22Rv1 (cell line): ENCODE data around the gene GSC2.

Source experiments
- H3K27ac ChIP-seq: fragments of 450-650 bp; 2 replicates; pipeline ENCODE4 v1.5.1; 2017
- CTCF ChIP-seq: fragments of 450-650 bp; IDR thresholded peaks from 2 replicates; pipeline ENCODE4 v1.5.1; 2017; ENCODE audit warnings: mild to moderate bottlenecking
- ZFX ChIP-seq: fragments of 450-650 bp; IDR thresholded peaks from 2 replicates; pipeline ENCODE4 v1.6.1; 2017; ENCODE audit warnings: antibody characterized with exemption, borderline replicate concordance

GSC2 gene

GRCh38 chr22:19176732-19177131 is 26.6 kb upstream of the GSC2 start:
- TF ChIP-seq CTCF (no peak), ZFX (no peak)

GRCh38 chr22:19176175-19176643 is 26.1 kb upstream of the GSC2 start:
- TF ChIP-seq ZFX (no peak), CTCF (no peak)

More at GRCh38 chr22:19176732-19177131, 26.6 kb upstream of the GSC2 start:
- peak overlapping the region; percentile 93 for H3K27ac ChIP-seq

GRCh38 chr22:19175602-19176174 is 25.6 kb upstream of the GSC2 start:
- H3K27ac ChIP-seq = peak overlapping the region; percentile 93
- TF ChIP-seq CTCF (no peak), ZFX (no peak)

More at GRCh38 chr22:19176175-19176643, 26.1 kb upstream of the GSC2 start:
- peak overlapping the region; percentile 93 for H3K27ac ChIP-seq

GRCh38 chr22:19175026-19175601 is 25.0 kb upstream of the GSC2 start:
- peak overlapping the region; percentile 93 for H3K27ac ChIP-seq
- no peak for TF ChIP-seq ZFX
- no peak for TF ChIP-seq CTCF

- TF ChIP-seq ZFX (no peak), CTCF (no peak)
- H3K27ac ChIP-seq = peak overlapping the region; percentile 93
Observed at GRCh38 chr22:19174106-19175025, 24.3 kb upstream of the GSC2 start.

- H3K27ac ChIP-seq = peak overlapping the region; percentile 93
- TF ChIP-seq CTCF (no peak), ZFX (no peak)
Observed at GRCh38 chr22:19173047-19174035, 23.2 kb upstream of the GSC2 start.
